HCT116 (cell line): ENCODE data around the gene POLE. TPM values are rescaled to one million over a fixed set of nuclear protein-coding genes. Genes with fewer than 3 reads are reported as not detected.

Experiments
- ATAC-seq: fragments of 200-7000 bp; cut with Tn5 transposase; 2 replicates; pipeline ENCODE4 v1.9.1; 2020; ENCODE audit warnings: mild to moderate bottlenecking, moderate library complexity
- BruUV-seq: library from RNA; stranded (reverse); fragments of 400-500 nt; replicated peaks from 2 replicates; lab custom pipeline; 2021; lab: Mats Ljungman, UMichigan
- CTCF ChIA-PET: fragments of 300-600 bp; sonication (Branson Sonifier 250); formaldehyde crosslinking; loops from one replicate; lab custom pipeline; 2021; ENCODE audit warnings: antibody characterized with exemption; lab: Charles Lee
- POLR2A ChIA-PET: fragments of 300-600, 350-600 bp; sonication (Branson Sonifier 250); formaldehyde crosslinking; loops from one replicate; lab custom pipeline; 2021; ENCODE audit warnings: antibody characterized with exemption; lab: Charles Lee
- RAD21 ChIA-PET, 2 experiments: fragments of 300-600 bp; sonication (Branson Sonifier 250); formaldehyde crosslinking; loops; one replicate each; lab custom pipeline; 2023; ENCODE audit warnings: low total read pairs in 2 of 2; ENCODE audit not compliant: uncharacterized antibody in 2 of 2, unreplicated experiment in 2 of 2, low non-redundant PET in 1 of 2; lab: Charles Lee
- DNase-seq: peaks from one replicate; pipeline ENCODE4 v3.0.0-alpha.2; 2010; ENCODE audit warnings: low read depth, low spot score
- H2AFZ ChIP-seq: fragments of 200-600 bp; shearing (Covaris generic), sonication (generic); 2 replicates; pipeline ENCODE4 v1.6.1; 2017; ENCODE audit warnings: low read depth, mixed run types, mixed read lengths, antibody characterized with exemption, low read length; ENCODE audit not compliant: poor library complexity, severe bottlenecking
- H3K27ac ChIP-seq: 2 replicates; pipeline ENCODE4 v1.5.1; 2012; ENCODE audit warnings: low read depth, low read length
- H3K27me3 ChIP-seq: fragments of 200-600 bp; sonication (generic); 2 replicates; pipeline ENCODE4 v1.6.1; 2016; ENCODE audit warnings: mixed run types, low read length, mixed read lengths; ENCODE audit not compliant: insufficient read depth
- H3K36me3 ChIP-seq, 2 experiments: fragments of 200-500 bp in 1 of 2; fragments of 200-600 bp in 1 of 2; sonication (Bioruptor generic) in 1 of 2; sonication (generic) in 1 of 2; 2 replicates each; pipeline versions ENCODE4 v1.5.1 to v1.6.1; 2014 to 2016; ENCODE audit warnings: low read length in 2 of 2, inconsistent platforms in 1 of 2, mixed read lengths in 1 of 2, mixed run types in 1 of 2; ENCODE audit not compliant: insufficient read depth in 2 of 2, control insufficient read depth in 1 of 2
- H3K4me1 ChIP-seq, 2 experiments: fragments of 200-600 bp in 1 of 2; sonication (generic) in 1 of 2; 2 replicates each; pipeline versions ENCODE4 v1.5.1 to v1.6.1; 2012 to 2017; ENCODE audit warnings: low read length in 2 of 2, inconsistent platforms in 1 of 2, mild to moderate bottlenecking in 1 of 2, mixed read lengths in 1 of 2, mixed run types in 1 of 2, moderate library complexity in 1 of 2; ENCODE audit not compliant: insufficient read depth in 2 of 2, control insufficient read depth in 1 of 2
- H3K4me2 ChIP-seq: fragments of 200-600 bp; sonication (generic); 2 replicates; pipeline ENCODE4 v1.6.1; 2017; ENCODE audit warnings: mixed run types, low read length, mixed read lengths
- H3K4me3 ChIP-seq, 2 experiments: fragments of 200-600 bp in 1 of 2; sonication (generic) in 1 of 2; replicated peaks in 1 of 2; 2 replicates each; pipeline ENCODE4 v1.5.1; 2011 to 2016; ENCODE audit warnings: low read length in 2 of 2, control low read depth in 1 of 2, low read depth in 1 of 2, mild to moderate bottlenecking in 1 of 2, mixed read lengths in 1 of 2, mixed run types in 1 of 2
- H3K79me2 ChIP-seq: fragments of 200-600 bp; sonication (generic); 2 replicates; pipeline ENCODE4 v1.6.1; 2017; ENCODE audit warnings: mild to moderate bottlenecking, mixed run types, low read length, moderate library complexity, mixed read lengths; ENCODE audit not compliant: insufficient read depth
- H3K9ac ChIP-seq: fragments of 200-600 bp; sonication (generic); 2 replicates; pipeline ENCODE4 v1.6.1; 2016; ENCODE audit warnings: low read length, mixed read lengths
- H3K9me2 ChIP-seq: fragments of 200-600 bp; sonication (generic), shearing (Covaris generic); 2 replicates; pipeline ENCODE4 v1.6.1; 2017; ENCODE audit warnings: mixed run types, mild to moderate bottlenecking, moderate library complexity; ENCODE audit not compliant: insufficient read depth
- H3K9me3 ChIP-seq, 2 experiments: fragments of 200-500 bp in 1 of 2; fragments of 200-600 bp in 1 of 2; sonication (Bioruptor generic) in 1 of 2; sonication (generic) in 1 of 2; 2 replicates each; pipeline ENCODE4 v1.6.1; 2014 to 2017; ENCODE audit warnings: low read length in 2 of 2, mixed read lengths in 2 of 2, inconsistent platforms in 1 of 2, low read depth in 1 of 2, mild to moderate bottlenecking in 1 of 2, mixed run types in 1 of 2, moderate library complexity in 1 of 2; ENCODE audit not compliant: control insufficient read depth in 1 of 2, insufficient read depth in 1 of 2
- H4K20me1 ChIP-seq: fragments of 200-600 bp; sonication (generic), shearing (Covaris generic); 2 replicates; pipeline ENCODE4 v1.6.1; 2017; ENCODE audit warnings: mixed run types, mild to moderate bottlenecking, moderate library complexity; ENCODE audit not compliant: insufficient read depth
- ATF3 ChIP-seq: IDR thresholded peaks from 2 replicates; pipeline ENCODE4 v1.6.1; 2012
- CTCF ChIP-seq, 3 experiments: fragments of 200-600 bp in 1 of 3; sonication (generic) in 1 of 3; IDR thresholded peaks in 2 of 3; conservative IDR thresholded peaks in 1 of 3; 2 replicates each; pipeline ENCODE4 v1.5.1; 2012 to 2017; ENCODE audit warnings: low read depth in 2 of 3, low read length in 2 of 3, antibody characterized with exemption in 1 of 3, borderline replicate concordance in 1 of 3, control low read depth in 1 of 3, mild to moderate bottlenecking in 1 of 3, mixed read lengths in 1 of 3, mixed run types in 1 of 3, moderate library complexity in 1 of 3; ENCODE audit not compliant: insufficient read depth in 1 of 3
- EGR1 ChIP-seq: IDR thresholded peaks from 2 replicates; pipeline ENCODE4 v1.6.1; 2012; ENCODE audit warnings: low read depth
- ELF1 ChIP-seq: IDR thresholded peaks from 2 replicates; pipeline ENCODE4 v1.6.1; 2012; ENCODE audit warnings: low read depth, borderline replicate concordance
- EZH2 ChIP-seq: fragments of 200-600 bp; sonication (generic); IDR thresholded peaks from 2 replicates; pipeline ENCODE4 v1.6.1; 2017; ENCODE audit warnings: antibody characterized with exemption, mixed run types
- EZH2phosphoT487 ChIP-seq: fragments of 200-600 bp; IDR thresholded peaks from 2 replicates; pipeline ENCODE4 v1.6.1; 2018; ENCODE audit warnings: antibody characterized with exemption, borderline replicate concordance
- JUND ChIP-seq: IDR thresholded peaks from 2 replicates; pipeline ENCODE4 v1.6.1; 2012
- POLR2A ChIP-seq: IDR thresholded peaks from 2 replicates; pipeline ENCODE4 v1.7.0; 2011; ENCODE audit warnings: borderline replicate concordance; ENCODE audit not compliant: insufficient read depth, insufficient read length; ENCODE audit errors: extremely low read depth
- POLR2AphosphoS5 ChIP-seq: IDR thresholded peaks from 2 replicates; pipeline ENCODE4 v1.6.1; 2011; ENCODE audit warnings: mild to moderate bottlenecking, low read depth, low read length, moderate library complexity
- REST ChIP-seq: IDR thresholded peaks from 2 replicates; pipeline ENCODE4 v1.6.1; 2012; ENCODE audit warnings: low read depth
- SIN3A ChIP-seq: IDR thresholded peaks from 2 replicates; pipeline ENCODE4 v1.6.1; 2012; ENCODE audit warnings: low read depth
- TCF7L2 ChIP-seq: IDR thresholded peaks from 2 replicates; pipeline ENCODE4 v1.7.0; 2011; ENCODE audit warnings: borderline replicate concordance, inconsistent platforms; ENCODE audit not compliant: insufficient read depth, insufficient read length; ENCODE audit errors: extremely low read depth
- YY1 ChIP-seq: IDR thresholded peaks from 2 replicates; pipeline ENCODE4 v1.6.1; 2011; ENCODE audit warnings: low read length, low read depth, moderate library complexity, mild to moderate bottlenecking; ENCODE audit not compliant: insufficient replicate concordance; ENCODE audit errors: extremely low read depth
- ZBTB33 ChIP-seq: IDR thresholded peaks from 2 replicates; pipeline ENCODE4 v1.6.1; 2011; ENCODE audit warnings: mild to moderate bottlenecking, low read length, moderate library complexity; ENCODE audit not compliant: insufficient replicate concordance; ENCODE audit errors: extremely low read depth
- intact Hi-C: fragments of 100-400 bp; cut with micrococcal nuclease; formaldehyde crosslinking; loops from 2 replicates; pipeline ENCODE4 v1.10.0; 2022
- total RNA-seq: library from RNA; stranded (reverse); gene quantifications from one replicate; pipeline ENCODE4 v1.2.1, GENCODE V29; 2021; ENCODE audit not compliant: unreplicated experiment

Gene POLE
- total RNA-seq, 1 experiment from 2014 or later = 128 TPM

GRCh38 chr12:132587781-132588180 is 99.4 kb downstream of the POLE start (continued):
- TF ChIP-seq CTCF (IDR thresholded peaks at IDR 0.05 in 2 of 3, conservative IDR thresholded peaks at IDR 0.05 in 1 of 3; ENCODE audit: borderline replicate concordance in 1 of 3, insufficient read depth in 1 of 3, low read depth in 2 of 3, low read length in 2 of 3) = no peak

- Histone ChIP-seq H3K9ac (no peak overlapping the region), H3K9me2 (no peaks in the 10 kb centered on the region), H3K27ac (no peak overlapping the region), H3K9me3 (no peaks in the 10 kb centered on the region), H3K79me2 (no peaks in the 10 kb centered on the region), H4K20me1 (no peaks in the 10 kb centered on the region; the same call in 1 of the 2 replicates), H3K4me3 (no peak overlapping the region), H3K27me3 (no peaks in the 10 kb centered on the region), H3K4me2 (no peak overlapping the region), H2AFZ (no peak overlapping the region), H3K36me3 (no peaks in the 10 kb centered on the region), H3K4me1 (no peaks in the 10 kb centered on the region)
- ChIA-PET CTCF (no interaction called here), POLR2A (no interaction called here), RAD21 (no interaction called here)
- DNase-seq (no peak), ATAC-seq (no peak)
- intact Hi-C loops = no loop called here
- no TSS peak for BruUV-seq
- TF ChIP-seq JUND (no peak), ELF1 (no peak), EGR1 (no peak), TCF7L2 (no peak), REST (no peak), POLR2AphosphoS5 (no peak), EZH2 (no peak), EZH2phosphoT487 (no peak), CTCF (IDR thresholded peaks at IDR 0.05 in 2 of 3, conservative IDR thresholded peaks at IDR 0.05 in 1 of 3; ENCODE audit: borderline replicate concordance in 1 of 3, insufficient read depth in 1 of 3, low read depth in 2 of 3, low read length in 2 of 3) (no peak), YY1 (no peak), SIN3A (no peak), ZBTB33 (no peak), ATF3 (no peak), POLR2A (no peak)
Measured at GRCh38 chr12:132586929-132587328, 100.2 kb downstream of the POLE start.
